NCI-H446 (cell line): ENCODE measurements around the gene WIF1.

Experiments used
- DNase-seq, 2 experiments: peaks; one replicate each; lab custom pipeline; 2025; lab: John Stamatoyannopoulos, UW

The WIF1 gene

DNA sequence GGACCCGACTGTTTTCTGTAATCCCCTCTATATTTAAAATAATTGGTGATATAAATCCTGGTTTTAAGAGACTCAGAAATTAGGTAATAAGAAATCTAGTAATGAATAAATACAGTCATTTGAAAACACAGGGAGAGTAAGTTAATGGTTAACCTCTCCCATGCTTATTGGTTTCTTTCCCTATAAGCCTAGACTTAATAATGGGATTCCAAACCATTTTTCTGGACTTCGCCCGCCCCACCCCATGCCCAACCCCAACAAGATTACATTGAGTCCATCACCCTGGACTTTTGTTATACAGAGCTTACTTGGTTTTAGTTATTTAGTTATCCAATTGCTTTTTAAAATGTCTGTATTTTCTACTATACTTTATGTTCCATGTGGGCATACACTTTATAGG, 98.7 kb downstream of the WIF1 start:
- DNase-seq: no peak

DNA sequence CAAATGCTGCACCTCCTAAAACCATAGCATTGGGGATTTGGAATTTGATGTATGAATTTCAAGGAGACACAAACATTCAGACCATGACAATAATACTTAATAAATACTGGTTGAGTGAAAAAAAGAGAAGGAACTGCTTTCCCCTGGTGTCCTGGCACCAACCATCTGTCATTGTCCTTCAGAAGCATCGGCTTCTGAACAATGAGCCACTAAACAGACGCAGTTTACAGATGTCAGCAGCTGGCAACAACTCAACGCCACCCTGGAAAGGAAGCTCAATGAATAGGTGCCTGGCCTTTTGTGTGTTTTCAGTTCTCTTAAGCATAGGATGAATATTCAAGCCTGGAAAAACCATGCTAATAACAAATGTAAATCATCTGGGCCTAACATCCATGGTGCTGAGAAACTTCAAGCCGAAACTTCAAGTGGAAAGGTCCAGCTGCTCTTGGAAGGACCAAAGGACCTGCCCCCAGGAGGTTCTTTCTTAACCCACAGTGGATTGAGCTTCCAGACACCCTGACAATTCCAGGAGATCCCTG, 101.3 kb downstream of the WIF1 start:
- DNase-seq: no peak

DNA sequence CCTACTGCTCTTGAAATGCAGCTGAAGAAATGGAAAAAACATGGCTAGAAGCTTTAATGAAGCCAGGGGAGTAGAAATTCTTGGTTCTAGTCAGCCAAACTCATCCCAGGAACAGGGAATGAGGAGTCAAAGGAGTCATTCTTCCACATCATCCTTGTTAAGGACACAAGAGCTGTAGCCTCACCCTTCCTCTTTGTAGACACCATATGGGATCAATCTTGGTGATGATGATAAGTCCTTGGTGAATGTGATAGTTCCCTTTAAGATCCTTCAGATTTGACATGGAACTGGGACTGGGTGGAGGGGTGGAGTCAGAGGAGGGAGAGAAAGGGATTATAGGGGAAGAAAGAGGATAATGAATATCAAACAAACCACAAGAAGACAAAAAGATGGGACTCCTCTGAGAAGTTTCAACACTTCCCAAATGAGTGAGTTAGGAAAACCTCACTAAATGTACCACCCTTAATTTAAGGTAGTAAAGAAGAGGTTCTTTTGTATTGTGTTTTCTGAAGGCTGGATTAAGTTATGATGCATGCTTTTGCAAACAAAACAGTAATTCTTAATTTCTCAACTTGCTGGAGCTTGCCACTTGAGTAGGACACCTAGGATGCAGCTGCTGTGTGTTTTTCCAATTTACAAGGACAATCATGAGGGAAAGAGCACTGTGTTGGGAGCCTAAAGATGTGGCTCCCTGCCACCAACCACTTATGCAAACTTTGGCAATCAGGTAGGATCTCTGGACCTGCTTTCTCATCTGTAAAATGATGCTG, 104.0 kb downstream of the WIF1 start:
- no peak for DNase-seq

DNA sequence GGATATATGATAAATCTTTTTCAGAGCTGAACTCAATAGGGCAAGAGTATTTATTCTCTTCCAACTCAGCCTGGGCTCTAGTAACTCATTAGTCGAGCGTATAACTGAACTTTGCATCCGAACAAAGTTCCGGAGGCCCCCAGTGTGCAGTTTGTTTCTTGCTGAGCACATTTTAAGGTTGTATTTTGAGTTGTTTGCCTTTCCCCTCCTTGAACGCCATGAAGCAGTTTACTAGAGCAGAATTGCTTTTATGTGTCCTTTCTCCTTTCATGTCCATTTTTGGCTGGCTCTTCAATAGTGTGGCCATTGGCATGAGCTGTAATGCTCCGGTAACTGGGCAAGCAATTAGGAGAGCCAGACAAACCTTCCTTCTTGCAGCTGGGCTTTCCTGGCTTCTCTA, 105.3 kb downstream of the WIF1 start:
- no peak for DNase-seq

DNA sequence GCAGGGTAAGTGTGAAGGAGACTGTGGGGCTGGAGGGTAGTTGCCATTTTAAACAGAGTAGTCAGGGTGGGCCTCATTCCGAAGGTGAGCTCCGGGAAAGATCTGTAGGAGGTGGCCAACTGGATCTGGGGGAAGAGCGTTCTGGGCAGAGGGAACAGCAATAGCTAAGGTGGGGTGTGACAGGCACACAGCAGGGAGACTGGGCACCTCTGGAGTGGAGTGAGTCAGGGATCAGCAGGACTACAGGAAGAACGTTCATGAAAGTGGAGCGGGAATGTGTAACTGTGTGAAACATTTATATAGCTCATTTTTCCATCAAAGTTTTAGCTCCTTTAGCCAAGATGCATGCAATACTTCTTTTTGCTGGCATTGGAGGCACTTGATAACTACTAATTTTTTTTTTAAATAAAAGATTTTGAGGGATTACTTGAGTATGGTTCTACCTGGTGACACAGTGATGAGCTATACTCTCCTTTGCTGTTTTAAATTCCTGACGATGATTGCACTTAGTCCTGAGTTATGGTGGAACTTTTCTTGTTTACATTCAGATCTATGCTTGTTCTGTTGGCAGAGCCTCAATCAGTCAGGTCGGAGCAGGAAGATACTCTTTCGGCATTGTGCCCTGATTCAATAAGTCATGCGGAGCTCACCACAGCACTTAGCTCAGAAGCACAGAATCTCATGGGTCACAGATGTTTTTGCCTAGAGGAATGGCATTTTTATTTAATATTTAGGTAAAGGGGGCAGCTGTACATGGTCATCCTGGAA, 106.4 kb downstream of the WIF1 start:
- DNase-seq: no peak

DNA sequence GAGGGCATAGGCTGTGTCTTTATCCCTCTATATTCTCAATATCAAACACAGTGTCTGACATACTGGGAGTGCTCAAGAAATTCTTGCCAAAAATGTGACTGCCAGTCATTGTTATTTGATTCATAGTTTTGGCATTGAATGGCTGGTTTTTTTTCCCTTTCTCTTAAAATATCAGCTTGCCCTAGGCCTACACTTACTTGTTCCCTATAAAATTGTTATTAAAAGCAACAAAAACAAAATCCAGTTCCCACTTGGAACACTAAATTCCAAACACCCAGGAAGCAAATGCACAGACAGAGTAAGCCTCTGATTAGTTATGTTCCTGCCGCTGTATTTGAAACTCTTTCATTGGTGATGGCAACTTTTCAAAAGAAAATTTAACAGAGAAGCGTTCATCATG, 110.7 kb downstream of the WIF1 start:
- DNase-seq: no peak

DNA sequence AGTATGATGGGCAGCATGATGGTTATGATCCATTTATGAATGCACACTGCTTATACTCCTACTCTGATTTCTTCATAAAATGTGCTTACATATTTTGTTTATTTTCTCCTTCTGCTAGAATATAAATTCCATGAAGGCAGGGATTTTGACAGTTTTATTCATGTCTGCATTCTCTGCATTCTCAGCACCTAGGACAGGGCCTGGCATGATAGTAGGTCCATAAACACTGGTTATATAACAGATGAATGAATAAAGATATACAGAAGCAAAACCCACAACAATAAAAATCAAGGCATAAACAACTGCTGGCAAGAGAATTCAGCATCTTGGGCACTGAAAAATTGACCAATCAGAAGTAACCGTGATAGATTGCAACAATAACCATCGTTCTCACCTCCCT, 115.4 kb downstream of the WIF1 start:
- DNase-seq: no peak

DNA sequence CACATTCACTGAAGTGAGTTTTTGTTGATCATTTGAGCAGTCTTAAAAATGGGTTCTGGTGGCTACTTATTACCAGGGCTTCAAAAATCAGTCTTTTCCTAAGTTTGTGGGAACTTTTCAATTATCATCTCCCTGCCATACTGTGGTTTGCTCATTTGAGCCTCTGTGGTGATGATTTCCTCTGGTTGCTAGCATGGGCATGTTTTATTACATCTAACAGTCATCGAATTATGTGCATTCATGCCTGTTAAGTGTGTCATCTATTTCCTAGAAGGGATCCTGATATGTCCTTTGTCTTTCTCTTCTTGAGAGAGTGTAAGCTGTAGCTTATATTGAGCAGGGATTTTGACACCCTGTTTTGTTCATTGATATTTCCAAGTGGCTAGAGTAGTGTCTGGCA, 116.8 kb downstream of the WIF1 start:
- DNase-seq: no peak
